Cerebellar nuclear complex (tissue), 1 donor: ENCODE measurements around the gene ZNF684.
"Not testable (repeated sequence)": the region's sequence is repeated elsewhere in the genome, so short reads cannot be mapped to it uniquely, and the experiment has no call there.

ENCODE experiments used
- DNase-seq, 2 experiments: peaks; one replicate each; lab custom pipeline; 2025; lab: John Stamatoyannopoulos, UW

The ZNF684 gene

GRCh38 chr1:40531381-40532061 is at the start of gene ZNF684:
TSS of gene ZNF684 (plus strand) at chr1:40531637. CDS start at chr1:40533167, 1,530 bp downstream.
- DNase-seq: peak; percentile 72 to 88

DNA sequence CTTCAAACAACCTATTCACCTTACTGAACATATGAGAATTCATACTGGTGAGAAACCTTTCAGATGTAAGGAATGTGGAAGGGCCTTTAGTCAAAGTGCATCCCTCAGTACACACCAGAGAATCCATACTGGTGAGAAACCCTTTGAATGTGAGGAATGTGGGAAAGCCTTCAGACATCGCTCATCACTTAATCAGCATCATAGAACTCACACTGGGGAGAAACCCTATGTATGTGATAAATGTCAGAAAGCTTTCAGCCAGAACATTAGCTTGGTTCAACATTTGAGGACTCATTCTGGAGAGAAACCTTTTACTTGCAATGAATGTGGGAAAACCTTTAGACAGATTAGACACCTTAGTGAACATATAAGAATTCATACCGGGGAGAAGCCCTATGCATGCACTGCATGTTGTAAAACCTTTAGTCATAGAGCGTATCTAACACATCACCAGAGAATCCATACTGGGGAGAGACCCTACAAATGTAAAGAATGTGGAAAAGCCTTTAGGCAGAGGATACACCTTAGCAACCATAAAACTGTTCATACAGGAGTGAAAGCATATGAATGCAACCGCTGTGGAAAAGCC is 36.0 kb upstream of the ZNF684 start:
- no peak for DNase-seq

GRCh38 chr1:40502651-40503050 is 28.8 kb upstream of the ZNF684 start:
- DNase-seq: not testable (repeated sequence)

DNA sequence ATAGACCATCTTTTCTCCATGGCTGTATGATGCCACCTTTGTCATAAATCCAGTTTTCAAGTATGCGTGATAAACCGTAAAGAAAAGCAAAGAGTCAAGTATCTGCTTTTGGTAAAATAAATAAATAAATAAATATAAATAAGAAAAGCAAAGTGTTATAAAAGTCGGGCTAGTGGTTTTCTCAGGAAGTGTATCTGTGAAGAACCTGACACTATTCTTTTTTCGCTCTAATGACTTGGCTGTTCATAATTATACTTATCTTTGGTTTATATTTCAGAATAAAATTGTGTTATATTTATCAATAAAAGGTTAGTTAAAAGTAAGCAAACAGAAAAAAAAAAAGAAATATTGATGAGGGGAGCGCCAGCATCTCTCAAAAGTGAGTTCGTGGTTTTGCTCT is 23.5 kb upstream of the ZNF684 start:
- DNase-seq: no peak

- DNase-seq: peak in 1 of 2 experiments; percentile 26
Measured at GRCh38 chr1:40508375-40509341, 22.8 kb upstream of the ZNF684 start, which contains the start of gene EXO5. TSS of gene EXO5 (plus strand) at chr1:40508767. CDS start at chr1:40514545, 5,778 bp downstream.

- no peak for DNase-seq
Measured at GRCh38 chr1:40519517-40519916, 11.9 kb upstream of the ZNF684 start.

- no peak for DNase-seq
Measured at GRCh38 chr1:40530735-40531380, 579 bp upstream of the ZNF684 start.

DNA sequence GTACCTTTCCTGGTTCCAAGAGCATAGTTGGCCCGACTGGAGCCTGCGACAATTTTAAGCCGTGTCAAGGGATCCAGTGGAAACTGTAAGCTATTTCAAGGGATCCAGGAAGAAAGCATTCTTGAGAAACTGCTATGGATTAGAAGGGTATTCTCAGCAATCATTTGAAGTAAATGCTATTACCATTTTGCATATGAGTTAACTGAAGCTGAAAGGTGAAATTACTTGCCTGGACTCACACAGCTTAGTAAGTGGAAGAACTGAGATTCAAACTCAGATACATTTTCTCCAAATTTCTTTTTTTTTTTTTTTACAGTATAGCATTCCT is 589 bp downstream of the ZNF684 start:
- DNase-seq: no peak

- no peak for DNase-seq
Measured at GRCh38 chr1:40532844-40533424, 1.5 kb downstream of the ZNF684 start.

DNA sequence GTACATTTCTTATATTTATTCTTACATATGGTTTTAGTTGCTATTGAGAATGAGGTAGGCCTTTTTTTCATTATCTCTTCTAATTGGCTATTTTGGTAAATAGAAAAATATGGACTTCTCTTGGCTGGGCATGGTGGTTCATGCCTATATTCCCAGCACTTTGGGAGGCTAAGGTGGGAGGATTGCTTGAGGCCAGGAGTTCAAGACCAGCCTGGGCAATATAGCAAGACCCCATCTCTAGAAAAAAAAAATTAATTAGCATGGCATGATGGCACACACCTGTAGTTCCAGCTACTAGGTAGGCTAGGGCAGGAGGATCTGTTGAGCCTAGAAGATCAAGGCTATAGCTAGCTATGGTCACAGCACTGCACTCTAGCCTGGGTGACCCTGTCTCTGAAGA is 3.2 kb downstream of the ZNF684 start:
- DNase-seq: no peak

DNA sequence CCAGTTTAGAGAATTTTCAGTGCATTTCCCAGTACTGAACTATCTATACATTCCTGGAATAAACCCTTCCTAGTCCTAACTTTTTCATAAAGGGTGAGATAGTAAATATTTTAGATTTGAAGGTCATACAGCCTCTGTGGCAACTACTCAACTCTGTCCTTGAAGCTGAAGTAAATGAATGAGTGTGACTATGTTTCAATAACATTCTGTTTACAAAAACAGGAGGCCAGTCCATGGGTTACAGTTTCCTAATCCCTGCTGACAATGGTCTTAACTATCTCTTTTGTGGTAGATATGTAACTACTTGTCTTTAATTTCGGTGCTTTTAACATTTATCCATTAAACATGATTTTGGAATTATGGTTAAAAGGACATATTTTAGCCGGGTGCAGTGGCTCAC is 4.3 kb downstream of the ZNF684 start:
- no peak for DNase-seq

GRCh38 chr1:40539338-40539737 is 7.9 kb downstream of the ZNF684 start:
- DNase-seq: no peak

DNA sequence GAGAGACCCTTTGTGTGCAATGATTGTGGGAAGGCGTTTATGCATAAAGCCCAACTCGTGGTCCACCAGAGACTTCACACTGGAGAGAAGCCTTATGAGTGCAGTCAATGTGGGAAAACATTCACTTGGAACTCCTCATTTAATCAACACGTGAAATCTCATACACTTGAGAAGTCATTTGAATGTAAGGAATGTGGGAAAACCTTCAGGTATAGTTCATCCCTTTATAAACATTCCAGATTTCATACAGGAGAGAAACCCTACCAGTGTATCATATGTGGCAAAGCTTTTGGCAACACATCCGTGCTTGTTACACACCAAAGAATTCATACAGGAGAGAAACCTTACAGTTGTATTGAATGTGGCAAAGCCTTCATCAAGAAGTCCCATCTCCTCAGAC is 15.5 kb downstream of the ZNF684 start:
- no peak for DNase-seq

DNA sequence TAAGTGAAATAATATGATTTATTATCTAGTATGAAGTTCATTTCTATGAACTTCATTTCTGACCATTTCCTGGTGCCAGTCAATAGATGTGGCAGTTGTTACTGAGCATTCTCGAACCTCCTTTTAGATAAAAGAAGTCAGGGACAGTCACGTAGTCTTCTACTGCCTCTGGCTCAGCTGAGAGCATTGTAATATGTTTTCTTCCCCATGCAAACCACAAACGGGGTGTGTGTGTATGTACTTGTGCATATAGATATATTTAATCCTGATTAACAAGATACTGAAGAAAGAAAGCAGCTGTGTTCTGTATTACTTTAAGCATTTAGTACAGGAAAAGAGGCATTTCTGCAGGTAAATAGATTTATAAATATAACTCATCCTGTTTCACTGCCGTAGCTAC is 21.6 kb downstream of the ZNF684 start:
- no peak for DNase-seq

- not testable (repeated sequence) for DNase-seq
Measured at GRCh38 chr1:40554807-40555206, 23.4 kb downstream of the ZNF684 start.

DNA sequence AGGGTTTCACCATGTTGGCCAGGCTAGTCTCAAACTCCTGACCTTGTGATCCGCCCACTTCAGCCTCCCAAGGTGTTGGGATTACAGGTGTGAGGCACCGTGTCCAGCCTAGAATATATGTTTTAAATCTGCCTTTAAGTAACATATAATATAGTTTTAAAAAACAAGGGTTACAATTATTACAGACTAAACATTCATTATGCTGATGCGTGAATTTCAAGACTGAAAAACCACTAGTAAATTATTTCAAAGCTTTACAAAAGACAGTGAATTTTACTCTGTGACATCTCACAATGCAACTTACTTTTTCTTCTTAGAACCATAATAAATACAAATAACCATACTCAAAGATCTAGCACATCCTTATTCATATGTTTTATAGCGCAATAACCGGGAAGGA is 24.7 kb downstream of the ZNF684 start:
- DNase-seq: no peak

DNA sequence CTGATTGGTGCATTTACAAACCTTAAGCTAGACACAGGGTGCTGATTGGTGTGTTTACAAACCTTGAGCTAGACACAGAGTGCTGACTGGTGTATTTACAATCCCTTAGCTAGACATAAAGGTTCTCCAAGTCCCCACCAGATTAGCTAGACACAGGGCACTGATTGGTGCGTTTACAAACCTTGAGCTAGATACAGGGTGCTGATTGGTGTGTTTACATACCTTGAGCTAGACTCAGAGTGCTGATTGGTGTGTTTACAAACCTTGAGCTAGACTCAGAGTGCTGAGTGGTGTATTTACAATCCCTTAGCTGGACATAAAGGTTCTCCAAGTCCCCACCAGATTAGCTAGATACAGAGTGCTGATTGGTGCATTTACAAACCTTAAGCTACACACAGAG is 26.8 kb downstream of the ZNF684 start:
- not testable (repeated sequence) for DNase-seq

GRCh38 chr1:40562185-40562584 is 30.7 kb downstream of the ZNF684 start:
- DNase-seq: no peak

GRCh38 chr1:40563266-40563665 is 31.8 kb downstream of the ZNF684 start:
- no peak for DNase-seq

DNA sequence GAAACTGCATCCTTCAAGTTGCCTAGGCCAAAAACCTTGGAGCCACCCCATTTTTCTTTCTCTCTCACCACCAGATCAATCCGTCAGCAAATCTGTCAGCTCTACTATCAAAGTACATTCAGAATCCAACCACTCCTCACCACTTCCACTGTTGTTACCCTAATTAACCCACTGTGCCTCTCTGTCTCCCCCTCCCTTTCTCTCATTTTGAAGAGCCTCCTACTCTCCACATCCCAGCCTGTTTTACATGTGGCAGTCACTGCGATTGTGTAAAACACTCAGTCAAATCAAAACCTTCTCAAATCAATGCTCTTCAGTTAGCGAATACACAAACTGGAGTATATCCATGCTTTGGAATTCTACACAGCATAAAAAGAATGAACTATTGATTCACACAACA is 33.1 kb downstream of the ZNF684 start:
- no peak for DNase-seq

DNA sequence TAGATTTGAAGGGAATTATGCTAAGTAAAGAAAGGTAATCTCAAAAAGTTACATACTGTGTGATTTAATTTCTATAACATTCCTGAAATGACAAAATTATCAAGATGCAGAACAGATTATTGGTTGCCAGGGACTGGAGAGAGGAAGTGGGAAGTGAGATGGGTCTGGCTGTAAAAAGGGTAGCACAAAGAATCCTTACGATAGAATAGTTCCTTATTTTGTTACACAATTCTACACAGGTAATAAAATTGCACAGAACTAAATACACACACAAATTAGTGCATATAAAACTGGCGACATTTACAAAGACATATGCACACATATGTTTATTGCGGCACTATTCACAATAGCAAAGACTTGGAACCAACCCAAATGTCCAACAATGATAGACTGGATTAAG is 33.5 kb downstream of the ZNF684 start:
- no peak for DNase-seq

- DNase-seq: no peak
Measured at GRCh38 chr1:40567825-40568224, 36.4 kb downstream of the ZNF684 start.
